ENCODE data around the gene EFCC1. TPM values are rescaled to one million over a fixed set of nuclear protein-coding genes. Genes with fewer than 3 reads are reported as not detected.

EFCC1 gene
- total and polyA plus RNA-seq, 2 of the 8 experiments (the other 6 are each of a cell fraction or from before 2014, with no cell fraction given), result 0.14 to 0.37 TPM

DNA sequence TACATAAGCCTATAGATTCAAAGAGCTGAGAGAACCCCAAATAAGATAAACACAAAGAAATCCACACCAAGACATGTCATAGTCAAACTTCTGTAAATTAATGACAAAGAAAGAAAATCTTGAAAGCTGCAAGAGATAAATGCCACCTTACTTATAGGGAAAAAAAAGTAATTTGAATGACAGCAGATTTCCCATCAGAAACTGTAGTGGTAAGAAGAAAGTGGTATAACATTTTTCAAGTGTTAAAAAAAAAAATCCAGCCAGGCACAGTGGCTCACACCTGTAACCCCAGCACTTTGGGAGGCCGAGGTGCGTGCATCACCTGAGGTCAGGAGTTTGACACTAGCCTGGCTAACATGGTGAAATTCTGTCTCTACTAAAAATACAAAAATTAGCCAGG lies 44.7 kb upstream of the EFCC1 start:
- no peak overlapping the region for H2BK20ac ChIP-seq (ENCODE audit: low read length)
- no peak overlapping the region for H2BK5ac ChIP-seq (ENCODE audit: low read depth, low read length)
- WGBS, 2 experiments (ENCODE audit: extremely low coverage in 1 of 2, insufficient coverage in 1 of 2, insufficient read length in 1 of 2, insufficient replicate concordance in 2 of 2, low coverage in 1 of 2, low lambda C conversion rate in 2 of 2, missing lambda C conversion rate in 1 of 2), result 100% methylated on average over 2 of the region's 2 CpGs; no CpG with 5 or more reads in 1 of the 2 experiments
- H3K4me1 ChIP-seq (replicated peaks in 1 of 4; ENCODE audit: control insufficient read depth in 3 of 4, insufficient read depth in 4 of 4, low read length in 3 of 4), result no peaks in the 10 kb centered on the region
- no peak for TF ChIP-seq GABPA (IDR thresholded peaks at IDR 0.05; ENCODE audit: borderline replicate concordance, insufficient read depth, low read length)
- TF ChIP-seq TAF1 (IDR thresholded peaks at IDR 0.05; ENCODE audit: low read depth, low read length), result no peak
- TF ChIP-seq RBBP5 (IDR thresholded peaks at IDR 0.05; ENCODE audit: borderline replicate concordance, low read depth, low read length), result no peak
- TF ChIP-seq NANOG (IDR thresholded peaks at IDR 0.05; ENCODE audit: insufficient read depth, low read depth, low read length, poor library complexity, severe bottlenecking), result no peak
- no peak for TF ChIP-seq ASH2L (IDR thresholded peaks at IDR 0.05; ENCODE audit: low read length)
- no peak for TF ChIP-seq EZH2 (IDR thresholded peaks at IDR 0.05; ENCODE audit: low read depth, low read length, severe bottlenecking)
- no peak for TF ChIP-seq POLR2AphosphoS5 (IDR thresholded peaks at IDR 0.05; ENCODE audit: low read depth, low read length)
- no peak overlapping the region for H3K4me3 ChIP-seq (ENCODE audit: extremely low read depth in 1 of 4, insufficient read depth in 2 of 4, low read depth in 3 of 4, low read length in 4 of 4)
- H3K9ac ChIP-seq (replicated peaks in 1 of 4; ENCODE audit: extremely low read depth in 1 of 4, low read depth in 3 of 4, low read length in 3 of 4), result no peak overlapping the region
- no peaks in the 10 kb centered on the region for H4K20me1 ChIP-seq (replicated peaks in 1 of 2; ENCODE audit: control insufficient read depth in 1 of 2, insufficient read depth in 2 of 2, low read length in 2 of 2)
- no peak overlapping the region for H3K4ac ChIP-seq (replicated peaks; ENCODE audit: insufficient read length, low read depth, low read length)
- H2BK120ac ChIP-seq (replicated peaks; ENCODE audit: low read depth, low read length), result no peak overlapping the region
- no peaks in the 10 kb centered on the region for H3K27me3 ChIP-seq (replicated peaks in 1 of 4; ENCODE audit: control insufficient read depth in 3 of 4, extremely low read depth in 1 of 4, insufficient read depth in 3 of 4, low read length in 3 of 4)
- no peak overlapping the region for H4K8ac ChIP-seq (ENCODE audit: extremely low read depth, insufficient read depth, low read length)
- H3K27ac ChIP-seq (ENCODE audit: low read depth, low read length), result no peak overlapping the region
- POLR2A ChIA-PET (ENCODE audit: partially characterized antibody), result no interaction called here
- H4K5ac ChIP-seq (ENCODE audit: insufficient read length, low read depth, low read length), result no peak overlapping the region
- no peak overlapping the region for H3K56ac ChIP-seq (replicated peaks; ENCODE audit: insufficient read length, low read depth, low read length)
- no peak overlapping the region for H2AFZ ChIP-seq (ENCODE audit: low read length)
- H3K18ac ChIP-seq (ENCODE audit: extremely low read depth, low read length), result no peak overlapping the region
- no peaks in the 10 kb centered on the region for H3K79me1 ChIP-seq (ENCODE audit: low read depth, low read length)
- no peak for DNase-seq (ENCODE audit: low read depth in 1 of 2, low spot score in 2 of 2)
- no peaks in the 10 kb centered on the region for H3K79me2 ChIP-seq (ENCODE audit: control insufficient read depth in 1 of 2, insufficient read depth in 2 of 2, low read length in 2 of 2)
- H3K23me2 ChIP-seq (ENCODE audit: low read depth, low read length), result no peaks in the 10 kb centered on the region
- no peak overlapping the region for H2AK5ac ChIP-seq (ENCODE audit: low read depth, low read length)
- no peak overlapping the region for H3K14ac ChIP-seq (ENCODE audit: insufficient read length)
- H2BK15ac ChIP-seq (ENCODE audit: low read length), result no peak overlapping the region
- H3K4me2 ChIP-seq (ENCODE audit: insufficient read depth in 1 of 2, low read depth in 2 of 2, low read length in 2 of 2), result no peak overlapping the region
- CTCF ChIA-PET (ENCODE audit: partially characterized antibody), result no interaction called here
- H3K36me3 ChIP-seq (ENCODE audit: control insufficient read depth in 2 of 4, insufficient read depth in 4 of 4, low read length in 3 of 4), result no peaks in the 10 kb centered on the region
- H3K9me3 ChIP-seq (ENCODE audit: insufficient read depth in 2 of 2, low read depth in 1 of 2, low read length in 1 of 2), result peaks cover 5 to 10% of the 10 kb centered on the region in 2 experiments; a peak in 2 of 4 replicates
- H3K23ac ChIP-seq (ENCODE audit: insufficient read length), result no peak overlapping the region
- FAIRE-seq, result no peak
- no peak overlapping the region for H2BK12ac ChIP-seq (ENCODE audit: low read depth, low read length)
- H4K91ac ChIP-seq (replicated peaks; ENCODE audit: insufficient read length, low read length), result no peak overlapping the region
